HEK293 (cell line): Measurements from ENCODE around the gene RAC2.

Experiments
- BCL6B ChIP-seq: fragments of 450-650 bp; formaldehyde crosslinking; IDR thresholded peaks from 2 replicates; pipeline ENCODE4 v1.5.1; 2017; ENCODE audit warnings: missing biosample characterization, missing genetic modification characterization
- CTCF ChIP-seq: fragments of 450-650 bp; formaldehyde crosslinking; IDR thresholded peaks from 2 replicates; pipeline ENCODE4 v1.5.1; 2016; ENCODE audit warnings: missing biosample characterization, missing genetic modification characterization
- HOXA7 ChIP-seq: sonication (generic); formaldehyde crosslinking; IDR thresholded peaks from 2 replicates; pipeline ENCODE4 v1.8.1; 2022; ENCODE audit warnings: missing genetic modification reagents, borderline replicate concordance
- HOXD13 ChIP-seq: sonication (generic); formaldehyde crosslinking; IDR thresholded peaks from 2 replicates; pipeline ENCODE4 v1.8.0; 2022; ENCODE audit warnings: missing genetic modification reagents, borderline replicate concordance
- TCF7L2 ChIP-seq: IDR thresholded peaks from 2 replicates; pipeline ENCODE4 v1.6.1; 2011; ENCODE audit warnings: low read depth, mild to moderate bottlenecking, inconsistent platforms, low read length, moderate library complexity, borderline replicate concordance
- ZBTB10 ChIP-seq: fragments of 450-650 bp; formaldehyde crosslinking; IDR thresholded peaks from 2 replicates; pipeline ENCODE4 v1.5.1; 2016; ENCODE audit warnings: missing biosample characterization, missing genetic modification characterization
- ZNF561 ChIP-seq: fragments of 450-650 bp; IDR thresholded peaks from 2 replicates; pipeline ENCODE4 v1.5.1; 2018; ENCODE audit warnings: missing biosample characterization, missing genetic modification characterization, borderline replicate concordance
- ZNF792 ChIP-seq: fragments of 450-650 bp; formaldehyde crosslinking; IDR thresholded peaks from 2 replicates; pipeline ENCODE4 v1.5.1; 2016; ENCODE audit warnings: missing biosample characterization, missing genetic modification characterization

GRCh38 chr22:37213941-37214730 is 29.9 kb downstream of the RAC2 start:
- TF ChIP-seq CTCF (tag by site-specific recombination), result no peak
- no peak for TF ChIP-seq ZBTB10 (tag by site-specific recombination)
- no peak for TF ChIP-seq BCL6B (tag by site-specific recombination)
- TF ChIP-seq HOXD13 (CRISPR knock-in tag), result no peak
- TF ChIP-seq ZNF792 (tag by site-specific recombination), result no peak
- TF ChIP-seq HOXA7 (CRISPR knock-in tag), result no peak
- no peak for TF ChIP-seq ZNF561 (tag by site-specific recombination)
- no peak for TF ChIP-seq TCF7L2
